Choroid plexus epithelial cell (primary cell): ENCODE results near the gene CDK15.
"Not testable (repeated sequence)": the region's sequence is repeated elsewhere in the genome, so short reads cannot be mapped to it uniquely, and the experiment has no call there.

ENCODE experiments used
- DNase-seq: peaks from one replicate; pipeline ENCODE4 v3.0.0-alpha.2; 2010; ENCODE audit warnings: low read depth
- H3K4me3 ChIP-seq: 2 replicates; pipeline ENCODE4 v1.5.1; 2011; ENCODE audit warnings: low read depth, mild to moderate bottlenecking, control low read depth, low read length, moderate library complexity
- CTCF ChIP-seq: conservative IDR thresholded peaks from 2 replicates; pipeline ENCODE4 v1.5.1; 2011; ENCODE audit warnings: low read depth, mild to moderate bottlenecking, control low read depth, inconsistent platforms, low read length, moderate library complexity

Gene CDK15

GRCh38 chr2:201809633-201810032 is 3.3 kb downstream of the CDK15 start:
- TF ChIP-seq CTCF: no peak
- no peak for DNase-seq
- H3K4me3 ChIP-seq: no peak overlapping the region

- DNase-seq, H3K4me3 ChIP-seq: not testable (repeated sequence)
Observed at GRCh38 chr2:201810604-201811003, 4.3 kb downstream of the CDK15 start.

GRCh38 chr2:201813996-201814760 is 7.8 kb downstream of the CDK15 start:
- DNase-seq: no peak
- no peak overlapping the region for H3K4me3 ChIP-seq
- no peak for TF ChIP-seq CTCF

GRCh38 chr2:201816657-201817575 is 10.6 kb downstream of the CDK15 start:
- TF ChIP-seq CTCF: no peak
- no peak overlapping the region for H3K4me3 ChIP-seq
- DNase-seq: no peak

GRCh38 chr2:201820383-201821007 is 14.2 kb downstream of the CDK15 start:
- no peak for TF ChIP-seq CTCF
- no peak for DNase-seq

GRCh38 chr2:201821080-201821479 is 14.7 kb downstream of the CDK15 start:
- DNase-seq: no peak
- TF ChIP-seq CTCF: no peak
- no peak overlapping the region for H3K4me3 ChIP-seq

More at GRCh38 chr2:201820383-201821007, 14.2 kb downstream of the CDK15 start:
- no peak overlapping the region for H3K4me3 ChIP-seq

- no peak for TF ChIP-seq CTCF
- DNase-seq: no peak
Observed at GRCh38 chr2:201824212-201824611, 17.9 kb downstream of the CDK15 start.

More at GRCh38 chr2:201824212-201824611, 17.9 kb downstream of the CDK15 start:
- H3K4me3 ChIP-seq: no peak overlapping the region
